K562 (cell line): ENCODE results near the gene IFI30. TPM values are rescaled to one million over a fixed set of nuclear protein-coding genes. Genes with fewer than 3 reads are reported as not detected.

Experiments used
- ATAC-seq: fragments of 200-7000 bp; cut with Tn5 transposase; 3 replicates; pipeline ENCODE4 v1.9.1; 2020; ENCODE audit warnings: moderate library complexity
- BruUV-seq: library from RNA; stranded (reverse); fragments of 400-500 nt; replicated peaks from 2 replicates; lab custom pipeline; 2021; lab: Mats Ljungman, UMichigan
- CTCF ChIA-PET: fragments of 300-600 bp; formaldehyde crosslinking; extraction: SDS; loops from one replicate; lab custom pipeline; 2021; ENCODE audit warnings: low intra/inter-chr PET ratio; lab: Yijun Ruan, JAX
- POLR2A ChIA-PET: fragments of 300-600, 350-650 bp; sonication (Branson Sonifier 250); formaldehyde crosslinking; extraction: SDS; loops from one replicate; lab custom pipeline; 2021; ENCODE audit warnings: antibody characterized with exemption, inconsistent platforms; lab: Yijun Ruan, JAX
- DNase-seq, 4 experiments: peaks; one replicate each; pipeline versions ENCODE4 v3.0.0 to v3.0.0-alpha.2; 2011 to 2018; ENCODE audit warnings: low spot score in 3 of 4, mixed read lengths in 3 of 4; ENCODE audit errors: extremely low read depth in 1 of 4
- FAIRE-seq: peaks from 2 replicates; lab custom pipeline; 2011; peaks lifted over from hg19 to GRCh38; lab: Jason Lieb, UNC
- H2AFZ ChIP-seq: 2 replicates; pipeline ENCODE4 v1.6.0; 2011; ENCODE audit warnings: low read depth, low read length, control low read depth, inconsistent platforms
- H3K27ac ChIP-seq: fragments of 200-600 bp; 3 replicates; pipeline ENCODE4 v1.8.0; 2011; ENCODE audit warnings: low read depth, mild to moderate bottlenecking, control low read depth, inconsistent platforms, low read length, moderate library complexity, mixed read lengths; ENCODE audit errors: extremely low read depth
- H3K27me3 ChIP-seq, 2 experiments: fragments of 300-600 bp in 1 of 2; 2 replicates in 1 of 2; 3 replicates in 1 of 2; pipeline versions ENCODE4 v1.6.0 to v1.8.0; 2011; ENCODE audit warnings: inconsistent platforms in 2 of 2, low read length in 2 of 2, mild to moderate bottlenecking in 1 of 2, mixed read lengths in 1 of 2, moderate library complexity in 1 of 2; ENCODE audit not compliant: control insufficient read depth in 2 of 2, insufficient read depth in 2 of 2
- H3K36me3 ChIP-seq: fragments of 300-600 bp; 3 replicates; pipeline ENCODE4 v1.8.0; 2011; ENCODE audit warnings: mild to moderate bottlenecking, low read length, inconsistent platforms; ENCODE audit not compliant: control insufficient read depth, insufficient read depth
- H3K4me1 ChIP-seq, 2 experiments: fragments of 200-600 bp in 1 of 2; replicated peaks in 1 of 2; 2 replicates in 1 of 2; 3 replicates in 1 of 2; pipeline versions ENCODE4 v1.5.1 to v1.8.0; 2011; ENCODE audit warnings: inconsistent platforms in 2 of 2, low read length in 2 of 2, mild to moderate bottlenecking in 1 of 2, mixed read lengths in 1 of 2, moderate library complexity in 1 of 2; ENCODE audit not compliant: control insufficient read depth in 2 of 2, insufficient read depth in 2 of 2
- H3K4me2 ChIP-seq: 2 replicates; pipeline ENCODE4 v1.6.1; 2011; ENCODE audit warnings: low read length, control low read depth, inconsistent platforms, mixed read lengths; ENCODE audit not compliant: insufficient read depth
- H3K4me3 ChIP-seq: fragments of 200-600 bp; sonication (generic), shearing (Covaris generic); 2 replicates; pipeline ENCODE4 v1.5.1; 2016; ENCODE audit warnings: control low read depth, inconsistent platforms
- H3K79me2 ChIP-seq: fragments of 200-600 bp; 3 replicates; pipeline ENCODE4 v1.8.0; 2011; ENCODE audit warnings: low read length, inconsistent platforms; ENCODE audit not compliant: control insufficient read depth, insufficient read depth
- H3K9ac ChIP-seq, 2 experiments: 2 replicates each; pipeline versions ENCODE4 v1.6.0 to v1.6.1; 2011; ENCODE audit warnings: low read depth in 2 of 2, low read length in 2 of 2, control low read depth in 1 of 2, inconsistent platforms in 1 of 2, mild to moderate bottlenecking in 1 of 2, mixed read lengths in 1 of 2; ENCODE audit not compliant: insufficient read depth in 1 of 2
- H3K9me1 ChIP-seq: one replicate; pipeline ENCODE4 v1.6.0; 2011; ENCODE audit warnings: inconsistent platforms, mild to moderate bottlenecking, low read length, moderate library complexity; ENCODE audit not compliant: control insufficient read depth, insufficient read depth
- H3K9me3 ChIP-seq: replicated peaks from 2 replicates; pipeline ENCODE4 v1.5.1; 2011; ENCODE audit warnings: low read depth, low read length, inconsistent platforms; ENCODE audit not compliant: control insufficient read depth, insufficient read depth
- H4K20me1 ChIP-seq: replicated peaks from 2 replicates; pipeline ENCODE4 v1.6.1; 2011; ENCODE audit warnings: low read length, inconsistent platforms, mixed read lengths; ENCODE audit not compliant: control insufficient read depth, insufficient read depth
- E2F6 ChIP-seq, 2 experiments: IDR thresholded peaks; 2 replicates each; pipeline ENCODE4 v1.6.1; 2011; ENCODE audit warnings: borderline replicate concordance in 1 of 2, control low read depth in 1 of 2, low read depth in 1 of 2, low read length in 1 of 2, mild to moderate bottlenecking in 1 of 2, mixed read lengths in 1 of 2, moderate library complexity in 1 of 2; ENCODE audit not compliant: insufficient read depth in 1 of 2, insufficient read length in 1 of 2, poor library complexity in 1 of 2, severe bottlenecking in 1 of 2; ENCODE audit errors: extremely low read depth in 1 of 2
- ZNF584 ChIP-seq: fragments of 200-800 bp; sonication (Bioruptor generic); IDR thresholded peaks from 2 replicates; pipeline ENCODE4 v1.6.1; 2016; ENCODE audit warnings: low read depth, mild to moderate bottlenecking, missing genetic modification characterization, missing compliant biosample characterization
- WGBS: fragments of 100-300 bp; shearing (Covaris generic); methylation state at CpG from one replicate; pipeline ENCODE4 v1.1.6; 2016; ENCODE audit warnings: low coverage, mixed read lengths; ENCODE audit not compliant: insufficient coverage; ENCODE audit errors: missing lambda C conversion rate; 5-methylcytosine and 5-hydroxymethylcytosine counted together
- in situ Hi-C: fragments of 300-500 bp; cut with MboI; formaldehyde crosslinking; loops from 4 replicates; pipeline ENCODE4 v1.15.0; 2018; ENCODE audit warnings: inconsistent platforms, mixed read lengths
- intact Hi-C: fragments of 100-400 bp; cut with micrococcal nuclease; formaldehyde crosslinking; loops from 2 replicates; pipeline ENCODE4 v1.14.2; 2022
- polyA plus RNA-seq, 8 experiments: library from polyadenylated mRNA; depleted of rRNA in 4 of 8; stranded (reverse) in 5 of 8; unstranded in 3 of 8; fragments of >200 nt; fragmentation: Nextera tagmentation in 2 of 8; fragmentation: Illumina TruSeq in 1 of 8; extraction: Ambion mirVana in 2 of 8; extraction: Trizol in 1 of 8; gene quantifications; 2 replicates each; pipeline versions ENCODE4 v1.2.1 to v1.2.3, GENCODE V29; 2011 to 2014; ENCODE audit warnings: inconsistent platforms in 1 of 8, missing spikeins in 1 of 8
- total RNA-seq, 7 experiments: library from RNA; depleted of rRNA in 6 of 7; stranded (reverse); fragments of >200 nt in 6 of 7; fragmentation: Illumina TruSeq in 2 of 7; extraction: Trizol in 2 of 7; gene quantifications; 2 replicates each; pipeline versions ENCODE4 v1.2.1 to v1.2.3, GENCODE V29; 2011 to 2021; ENCODE audit warnings: low replicate concordance in 1 of 7

IFI30 gene
- total and polyA plus RNA-seq, 9 of the 15 experiments (the other 6 are each of a cell fraction or from before 2014, with no cell fraction given): 63.7 to 430 (median 109) TPM

- Histone ChIP-seq H3K4me3 (no peak overlapping the region; the same call in 1 of the 2 replicates), H3K9me1 (no peaks in the 10 kb centered on the region), H3K4me1 (peaks cover 23 to 59% of the 10 kb centered on the region in 2 experiments; a peak in 4 of 5 replicates), H3K27me3 (no peaks in the 10 kb centered on the region), H3K9me3 (no peaks in the 10 kb centered on the region), H3K27ac (no peak overlapping the region), H3K36me3 (no peaks in the 10 kb centered on the region), H3K4me2 (peak overlapping the region; percentile 67), H4K20me1 (no peaks in the 10 kb centered on the region; the same call in 1 of the 2 replicates), H3K79me2 (no peaks in the 10 kb centered on the region), H2AFZ (peak overlapping the region; percentile 40; the same call in 1 of the 2 replicates), H3K9ac (peak overlapping the region in 1 of 2 experiments; percentile 32; a peak in 1 of 4 replicates)
- in situ Hi-C loops (no loop called here), intact Hi-C loops (no loop called here)
- WGBS: 14% methylated on average over 28 of the region's 33 CpGs
- DNase-seq: peak; percentile 45 to 84 (median 72)
- ATAC-seq: no peak
- TF ChIP-seq E2F6 (IDR thresholded peaks at IDR 0.05; ENCODE audit: borderline replicate concordance in 1 of 2, extremely low read depth in 1 of 2, insufficient read depth in 1 of 2, insufficient read length in 1 of 2, low read depth in 1 of 2, low read length in 1 of 2, poor library complexity in 1 of 2, severe bottlenecking in 1 of 2) (peak in 1 of 2 experiments; percentile 21), ZNF584 (no peak)
- FAIRE-seq: no peak
- ChIA-PET CTCF (interaction anchor here (0.6 kb wide), 1 partner anchor 72 kb away, joined by 3 read pairs; no protein-coding TSS in a partner anchor), POLR2A (no interaction called here)
- no TSS peak for BruUV-seq
Observed at GRCh38 chr19:18220632-18221275, 47.1 kb downstream of the IFI30 start.
